Neural cell (in vitro differentiated cells): Measurements from ENCODE around the gene MED22. TPM values are rescaled to one million over a fixed set of nuclear protein-coding genes. Genes with fewer than 3 reads are reported as not detected.

Experiments
- H2AFZ ChIP-seq: fragments of 200-600, 300-800 bp; sonication (generic), shearing (Covaris generic); 2 replicates; pipeline ENCODE4 v1.6.0; 2014; ENCODE audit warnings: low read depth, mild to moderate bottlenecking, antibody characterized with exemption, low read length, moderate library complexity
- H3F3A ChIP-seq: fragments of 200-600 bp; shearing (Covaris generic); 2 replicates; pipeline ENCODE4 v1.6.1; 2016; ENCODE audit warnings: mild to moderate bottlenecking, moderate library complexity, mixed read lengths, antibody characterized with exemption, low read length; ENCODE audit not compliant: insufficient read depth, poor library complexity, severe bottlenecking
- H3K27ac ChIP-seq: fragments of 200-600, 300-800 bp; sonication (generic), shearing (Covaris generic); 2 replicates; pipeline ENCODE4 v1.5.1; 2014; ENCODE audit warnings: mild to moderate bottlenecking, low read length, moderate library complexity
- H3K27me3 ChIP-seq: fragments of 300-800, 200-600 bp; sonication (generic), shearing (Covaris generic); 2 replicates; pipeline ENCODE4 v1.6.0; 2014; ENCODE audit warnings: mild to moderate bottlenecking, low read depth, low read length, moderate library complexity; ENCODE audit not compliant: insufficient read depth
- H3K36me3 ChIP-seq: fragments of 300-800, 200-600 bp; sonication (generic), shearing (Covaris generic); 2 replicates; pipeline ENCODE4 v1.5.1; 2014; ENCODE audit warnings: mild to moderate bottlenecking, antibody characterized with exemption, low read length, moderate library complexity; ENCODE audit not compliant: insufficient read depth
- H3K4me2 ChIP-seq: fragments of 300-800, 200-600 bp; sonication (generic), shearing (Covaris generic); 2 replicates; pipeline ENCODE4 v1.6.0; 2014; ENCODE audit warnings: mild to moderate bottlenecking, low read length
- H3K4me3 ChIP-seq: fragments of 300-800, 200-600 bp; sonication (generic), shearing (Covaris generic); 2 replicates; pipeline ENCODE4 v1.5.1; 2014; ENCODE audit warnings: mild to moderate bottlenecking, low read length, moderate library complexity
- H3K79me2 ChIP-seq: fragments of 200-600 bp; shearing (Covaris generic); replicated peaks from 2 replicates; pipeline ENCODE4 v1.6.0; 2014; ENCODE audit warnings: mild to moderate bottlenecking, low read length, moderate library complexity; ENCODE audit not compliant: insufficient read depth
- H3K9ac ChIP-seq: fragments of 300-800, 200-600 bp; sonication (generic), shearing (Covaris generic); 2 replicates; pipeline ENCODE4 v1.6.1; 2016; ENCODE audit warnings: mild to moderate bottlenecking, low read length, mixed read lengths
- H3K9me2 ChIP-seq: fragments of 200-600 bp; shearing (Covaris generic); 2 replicates; pipeline ENCODE4 v1.6.1; 2016; ENCODE audit warnings: mild to moderate bottlenecking, low read length, mixed read lengths; ENCODE audit not compliant: insufficient read depth
- H3K9me3 ChIP-seq: fragments of 200-600, 300-800 bp; sonication (generic), shearing (Covaris generic); 2 replicates; pipeline ENCODE4 v1.6.1; 2016; ENCODE audit warnings: mild to moderate bottlenecking, mixed run types, low read length, moderate library complexity, mixed read lengths
- H4K20me1 ChIP-seq: fragments of 200-600 bp; shearing (Covaris generic); 2 replicates; pipeline ENCODE4 v1.6.1; 2016; ENCODE audit warnings: mild to moderate bottlenecking, mixed run types; ENCODE audit not compliant: insufficient read depth
- EP300 ChIP-seq: fragments of 450-650 bp; conservative IDR thresholded peaks from 2 replicates; pipeline ENCODE4 v1.6.1; 2014; ENCODE audit warnings: antibody characterized with exemption, mild to moderate bottlenecking, moderate library complexity; ENCODE audit not compliant: poor library complexity, severe bottlenecking
- EZH2 ChIP-seq: fragments of 200-600, 300-800 bp; shearing (Covaris generic), sonication (generic); IDR thresholded peaks from 2 replicates; pipeline ENCODE4 v1.6.1; 2014; ENCODE audit warnings: antibody characterized with exemption, low read length, borderline replicate concordance, mild to moderate bottlenecking; ENCODE audit not compliant: insufficient read depth, poor library complexity, severe bottlenecking
- MXI1 ChIP-seq: fragments of 450-650 bp; conservative IDR thresholded peaks from 2 replicates; pipeline ENCODE4 v1.6.1; 2014; ENCODE audit warnings: antibody characterized with exemption, mild to moderate bottlenecking; ENCODE audit not compliant: poor library complexity, severe bottlenecking
- POLR2AphosphoS5 ChIP-seq: IDR thresholded peaks from 2 replicates; pipeline ENCODE4 v1.6.1; 2012
- RAD21 ChIP-seq: fragments of 450-650 bp; conservative IDR thresholded peaks from 2 replicates; pipeline ENCODE4 v1.6.1; 2014; ENCODE audit warnings: antibody characterized with exemption, mild to moderate bottlenecking, moderate library complexity
- SMC3 ChIP-seq: fragments of 450-650 bp; conservative IDR thresholded peaks from 2 replicates; pipeline ENCODE4 v1.6.1; 2014; ENCODE audit warnings: antibody characterized with exemption, mild to moderate bottlenecking, moderate library complexity; ENCODE audit not compliant: poor library complexity
- TAF1 ChIP-seq: IDR thresholded peaks from 2 replicates; pipeline ENCODE4 v1.6.1; 2012; ENCODE audit warnings: low read depth
- polyA plus RNA-seq: library from polyadenylated mRNA; depleted of rRNA; stranded (reverse); fragments of >200 nt; gene quantifications from 2 replicates; pipeline ENCODE4 v1.2.3, GENCODE V29; 2014
- TF ChIP-seq, protein P1 (sequence below): IDR thresholded peaks from 2 replicates; pipeline ENCODE4 v1.6.1; 2012; ENCODE audit warnings: borderline replicate concordance
- TF ChIP-seq, protein P2 (sequence below): fragments of 450-650 bp; IDR thresholded peaks from 2 replicates; pipeline ENCODE4 v1.5.1; 2014; ENCODE audit warnings: antibody characterized with exemption, mild to moderate bottlenecking, moderate library complexity; ENCODE audit not compliant: poor library complexity, severe bottlenecking

MED22 gene
- polyA plus RNA-seq, 1 donor from 2014 or later = 57.5 TPM

GRCh38 chr9:133390713-133391112 lies 42.8 kb upstream of the MED22 start:
- Histone ChIP-seq H3K36me3 (no peaks in the 10 kb centered on the region), H2AFZ (no peak overlapping the region), H3K9ac (no peak overlapping the region), H3K79me2 (no peaks in the 10 kb centered on the region), H3K9me3 (no peaks in the 10 kb centered on the region), H3K9me2 (no peaks in the 10 kb centered on the region), H3F3A (no peaks in the 10 kb centered on the region), H3K4me3 (no peak overlapping the region), H3K27ac (no peak overlapping the region), H3K27me3 (no peaks in the 10 kb centered on the region), H4K20me1 (no peaks in the 10 kb centered on the region), H3K4me2 (no peak overlapping the region)
- TF ChIP-seq, protein P1, sequence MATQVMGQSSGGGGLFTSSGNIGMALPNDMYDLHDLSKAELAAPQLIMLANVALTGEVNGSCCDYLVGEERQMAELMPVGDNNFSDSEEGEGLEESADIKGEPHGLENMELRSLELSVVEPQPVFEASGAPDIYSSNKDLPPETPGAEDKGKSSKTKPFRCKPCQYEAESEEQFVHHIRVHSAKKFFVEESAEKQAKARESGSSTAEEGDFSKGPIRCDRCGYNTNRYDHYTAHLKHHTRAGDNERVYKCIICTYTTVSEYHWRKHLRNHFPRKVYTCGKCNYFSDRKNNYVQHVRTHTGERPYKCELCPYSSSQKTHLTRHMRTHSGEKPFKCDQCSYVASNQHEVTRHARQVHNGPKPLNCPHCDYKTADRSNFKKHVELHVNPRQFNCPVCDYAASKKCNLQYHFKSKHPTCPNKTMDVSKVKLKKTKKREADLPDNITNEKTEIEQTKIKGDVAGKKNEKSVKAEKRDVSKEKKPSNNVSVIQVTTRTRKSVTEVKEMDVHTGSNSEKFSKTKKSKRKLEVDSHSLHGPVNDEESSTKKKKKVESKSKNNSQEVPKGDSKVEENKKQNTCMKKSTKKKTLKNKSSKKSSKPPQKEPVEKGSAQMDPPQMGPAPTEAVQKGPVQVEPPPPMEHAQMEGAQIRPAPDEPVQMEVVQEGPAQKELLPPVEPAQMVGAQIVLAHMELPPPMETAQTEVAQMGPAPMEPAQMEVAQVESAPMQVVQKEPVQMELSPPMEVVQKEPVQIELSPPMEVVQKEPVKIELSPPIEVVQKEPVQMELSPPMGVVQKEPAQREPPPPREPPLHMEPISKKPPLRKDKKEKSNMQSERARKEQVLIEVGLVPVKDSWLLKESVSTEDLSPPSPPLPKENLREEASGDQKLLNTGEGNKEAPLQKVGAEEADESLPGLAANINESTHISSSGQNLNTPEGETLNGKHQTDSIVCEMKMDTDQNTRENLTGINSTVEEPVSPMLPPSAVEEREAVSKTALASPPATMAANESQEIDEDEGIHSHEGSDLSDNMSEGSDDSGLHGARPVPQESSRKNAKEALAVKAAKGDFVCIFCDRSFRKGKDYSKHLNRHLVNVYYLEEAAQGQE = no peak
- TF ChIP-seq SMC3 = no peak
- TF ChIP-seq MXI1 = no peak
- no peak for TF ChIP-seq EZH2
- no peak for TF ChIP-seq TAF1
- TF ChIP-seq RAD21 = no peak
- TF ChIP-seq EP300 = no peak
- no peak for TF ChIP-seq POLR2AphosphoS5
- TF ChIP-seq, protein P2, sequence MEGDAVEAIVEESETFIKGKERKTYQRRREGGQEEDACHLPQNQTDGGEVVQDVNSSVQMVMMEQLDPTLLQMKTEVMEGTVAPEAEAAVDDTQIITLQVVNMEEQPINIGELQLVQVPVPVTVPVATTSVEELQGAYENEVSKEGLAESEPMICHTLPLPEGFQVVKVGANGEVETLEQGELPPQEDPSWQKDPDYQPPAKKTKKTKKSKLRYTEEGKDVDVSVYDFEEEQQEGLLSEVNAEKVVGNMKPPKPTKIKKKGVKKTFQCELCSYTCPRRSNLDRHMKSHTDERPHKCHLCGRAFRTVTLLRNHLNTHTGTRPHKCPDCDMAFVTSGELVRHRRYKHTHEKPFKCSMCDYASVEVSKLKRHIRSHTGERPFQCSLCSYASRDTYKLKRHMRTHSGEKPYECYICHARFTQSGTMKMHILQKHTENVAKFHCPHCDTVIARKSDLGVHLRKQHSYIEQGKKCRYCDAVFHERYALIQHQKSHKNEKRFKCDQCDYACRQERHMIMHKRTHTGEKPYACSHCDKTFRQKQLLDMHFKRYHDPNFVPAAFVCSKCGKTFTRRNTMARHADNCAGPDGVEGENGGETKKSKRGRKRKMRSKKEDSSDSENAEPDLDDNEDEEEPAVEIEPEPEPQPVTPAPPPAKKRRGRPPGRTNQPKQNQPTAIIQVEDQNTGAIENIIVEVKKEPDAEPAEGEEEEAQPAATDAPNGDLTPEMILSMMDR = no peak

GRCh38 chr9:133389562-133389961 lies 41.6 kb upstream of the MED22 start:
- Histone ChIP-seq H3K36me3 (no peaks in the 10 kb centered on the region), H3K27ac (no peak overlapping the region), H4K20me1 (no peaks in the 10 kb centered on the region), H2AFZ (no peak overlapping the region), H3F3A (no peaks in the 10 kb centered on the region), H3K4me2 (no peak overlapping the region), H3K27me3 (no peaks in the 10 kb centered on the region), H3K9ac (no peak overlapping the region), H3K4me3 (no peak overlapping the region), H3K9me2 (no peaks in the 10 kb centered on the region), H3K9me3 (no peaks in the 10 kb centered on the region), H3K79me2 (no peaks in the 10 kb centered on the region)
- no peak for TF ChIP-seq SMC3
- TF ChIP-seq, protein P1 = no peak
